Measurements from ENCODE around the gene KCNAB2.
"Not testable (repeated sequence)": the region's sequence is repeated elsewhere in the genome, so short reads cannot be mapped to it uniquely, and the experiment has no call there.

Gene KCNAB2

DNA sequence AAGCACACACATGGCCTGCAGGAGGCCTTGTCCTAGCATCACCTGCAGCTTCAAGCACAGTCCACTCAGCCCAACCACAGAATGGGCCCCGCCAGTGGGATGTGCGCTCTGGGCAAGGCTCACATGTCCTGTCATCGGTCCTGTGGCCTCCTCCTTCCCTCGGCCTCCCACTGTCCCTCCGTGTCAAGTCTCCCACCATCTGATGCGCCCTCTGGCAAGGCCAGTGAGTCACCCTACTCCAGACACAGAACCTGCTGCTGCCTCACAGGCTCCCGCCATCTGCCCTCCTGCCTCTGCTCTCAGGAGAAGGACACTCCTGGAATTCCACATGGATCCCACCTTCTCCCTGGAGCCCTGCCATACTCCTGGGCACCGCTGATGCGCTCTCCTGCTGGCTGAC is 14.2 kb downstream of the KCNAB2 start:
- H3K79me2 ChIP-seq (ENCODE audit: low read length): no peaks in the 10 kb centered on the region
- H3K27me3 ChIP-seq (ENCODE audit: low read depth, low read length): no peaks in the 10 kb centered on the region
- no peak overlapping the region for H2AFZ ChIP-seq (ENCODE audit: low read depth, low read length)
- no peak for TF ChIP-seq CTCF (IDR thresholded peaks at IDR 0.05; ENCODE audit: low read depth, low read length)
- TF ChIP-seq EZH2phosphoT487 (IDR thresholded peaks at IDR 0.05; ENCODE audit: low read depth): no peak
- H3K4me3 ChIP-seq (ENCODE audit: low read length): no peak overlapping the region
- no peaks in the 10 kb centered on the region for H3K36me3 ChIP-seq (replicated peaks; ENCODE audit: low read depth, low read length)
- H3K27ac ChIP-seq (ENCODE audit: low read length): no peak overlapping the region
- H3K4me2 ChIP-seq (ENCODE audit: low read length): no peak overlapping the region
- no peaks in the 10 kb centered on the region for H3K9me3 ChIP-seq (ENCODE audit: insufficient read depth, low read length)
- H4K20me1 ChIP-seq (ENCODE audit: insufficient read depth, low read length): peaks cover 10% of the 10 kb centered on the region
- no peak overlapping the region for H3K9ac ChIP-seq (ENCODE audit: low read length)
- no peaks in the 10 kb centered on the region for H3K4me1 ChIP-seq (ENCODE audit: low read length)

DNA sequence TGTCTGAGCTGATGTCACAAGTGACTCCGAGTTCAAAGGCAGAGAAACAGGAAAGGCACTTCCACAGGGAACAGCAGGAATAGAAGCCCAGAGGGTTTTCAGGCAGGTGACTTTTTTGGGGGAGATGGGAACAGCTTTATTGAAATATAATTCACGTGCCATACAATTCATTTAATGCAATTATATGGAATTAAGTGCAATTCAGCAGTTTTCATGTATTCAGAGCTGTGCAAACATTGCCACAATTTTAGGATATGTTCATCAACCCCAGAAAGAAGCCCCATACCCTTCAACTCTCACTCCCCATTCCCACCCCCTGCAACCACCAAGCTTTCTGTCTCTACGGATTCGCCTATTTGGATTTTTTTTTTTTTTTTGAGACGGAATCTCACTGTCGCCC is 17.0 kb downstream of the KCNAB2 start:
- Histone ChIP-seq H2AFZ (ENCODE audit: low read depth, low read length) (no peak overlapping the region), H3K9me3 (ENCODE audit: insufficient read depth, low read length) (no peaks in the 10 kb centered on the region), H3K9ac (ENCODE audit: low read length) (no peak overlapping the region), H3K4me2 (ENCODE audit: low read length) (no peak overlapping the region), H4K20me1 (ENCODE audit: insufficient read depth, low read length) (peaks cover 19% of the 10 kb centered on the region), H3K27ac (ENCODE audit: low read length) (no peak overlapping the region), H3K4me1 (ENCODE audit: low read length) (no peaks in the 10 kb centered on the region), H3K36me3 (replicated peaks; ENCODE audit: low read depth, low read length) (no peaks in the 10 kb centered on the region), H3K4me3 (ENCODE audit: low read length) (no peak overlapping the region), H3K79me2 (ENCODE audit: low read length) (no peaks in the 10 kb centered on the region), H3K27me3 (ENCODE audit: low read depth, low read length) (no peaks in the 10 kb centered on the region)
- no peak for TF ChIP-seq CTCF (IDR thresholded peaks at IDR 0.05; ENCODE audit: low read depth, low read length)
- no peak for TF ChIP-seq EZH2phosphoT487 (IDR thresholded peaks at IDR 0.05; ENCODE audit: low read depth)

GRCh38 chr1:6063532-6064053 is 17.9 kb downstream of the KCNAB2 start:
- H2AFZ ChIP-seq (ENCODE audit: low read depth, low read length); H3K79me2 ChIP-seq (ENCODE audit: low read length); H3K27ac ChIP-seq (ENCODE audit: low read length); H3K4me2 ChIP-seq (ENCODE audit: low read length); H3K4me1 ChIP-seq (ENCODE audit: low read length); H3K9me3 ChIP-seq (ENCODE audit: insufficient read depth, low read length); H3K9ac ChIP-seq (ENCODE audit: low read length); H3K27me3 ChIP-seq (ENCODE audit: low read depth, low read length); H3K4me3 ChIP-seq (ENCODE audit: low read length); H3K36me3 ChIP-seq (replicated peaks; ENCODE audit: low read depth, low read length): not testable (repeated sequence)
- H4K20me1 ChIP-seq (ENCODE audit: insufficient read depth, low read length): peaks cover 19% of the 10 kb centered on the region; the same call in 1 of the 2 replicates

DNA sequence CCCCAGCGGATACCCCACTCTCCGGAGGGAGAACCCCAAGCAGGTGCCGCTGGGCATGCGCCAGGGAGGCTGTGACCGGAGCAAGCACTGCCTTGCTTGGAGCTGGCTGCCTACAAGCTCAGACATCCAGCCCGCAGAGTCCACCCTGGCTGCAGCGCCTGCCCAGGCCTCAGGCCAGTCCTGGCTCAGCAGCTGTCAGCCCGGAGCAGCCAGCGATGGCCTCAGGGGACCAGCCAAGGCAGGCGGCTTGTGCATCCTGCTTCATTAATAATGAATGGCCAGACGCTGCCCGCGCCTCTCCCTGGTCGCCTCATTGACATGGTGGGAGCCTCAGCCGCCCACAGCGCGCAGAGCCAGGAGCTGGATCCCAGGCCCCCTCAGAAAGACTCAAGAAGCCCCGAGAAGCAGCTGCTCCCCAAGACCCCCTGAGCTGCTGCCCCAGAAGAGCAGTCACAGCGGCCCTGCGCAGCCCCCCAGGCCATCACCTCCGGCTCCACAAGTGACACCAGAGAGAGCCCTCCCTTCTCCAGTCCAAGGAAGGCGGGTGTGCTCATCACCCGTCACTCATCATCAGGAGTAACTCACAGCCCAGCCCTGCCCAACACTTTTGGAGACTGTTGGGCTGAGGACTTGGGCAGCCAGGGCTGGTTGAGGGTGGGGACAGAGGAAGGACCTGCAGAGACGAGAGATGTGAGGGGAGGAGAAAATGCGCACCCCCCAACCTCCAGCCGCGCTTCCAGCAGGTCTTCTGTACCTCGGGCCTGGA is 19.6 kb downstream of the KCNAB2 start:
- Histone ChIP-seq H3K4me3 (ENCODE audit: low read length) (no peak overlapping the region), H3K4me1 (ENCODE audit: low read length) (no peaks in the 10 kb centered on the region), H3K27ac (ENCODE audit: low read length) (no peak overlapping the region), H4K20me1 (ENCODE audit: insufficient read depth, low read length) (peaks cover 25% of the 10 kb centered on the region; the same call in 1 of the 2 replicates), H3K27me3 (ENCODE audit: low read depth, low read length) (no peaks in the 10 kb centered on the region), H3K9me3 (ENCODE audit: insufficient read depth, low read length) (no peaks in the 10 kb centered on the region), H3K36me3 (replicated peaks; ENCODE audit: low read depth, low read length) (no peaks in the 10 kb centered on the region), H3K4me2 (ENCODE audit: low read length) (no peak overlapping the region), H3K9ac (ENCODE audit: low read length) (no peak overlapping the region), H3K79me2 (ENCODE audit: low read length) (no peaks in the 10 kb centered on the region), H2AFZ (ENCODE audit: low read depth, low read length) (no peak overlapping the region)
- TF ChIP-seq CTCF (IDR thresholded peaks at IDR 0.05; ENCODE audit: low read depth, low read length) (no peak), EZH2phosphoT487 (IDR thresholded peaks at IDR 0.05; ENCODE audit: low read depth) (no peak)

All from OCI-LY3 (cell line).